ENCODE measurements around the gene RPS14. TPM values are rescaled to one million over a fixed set of nuclear protein-coding genes. Genes with fewer than 3 reads are reported as not detected.
A peak's percentile ranks its signal among the peaks of the same experiment; 100 is the strongest.

RPS14 gene
- total RNA-seq, 1 donor from 2014 or later, result 2,586 TPM

DNA sequence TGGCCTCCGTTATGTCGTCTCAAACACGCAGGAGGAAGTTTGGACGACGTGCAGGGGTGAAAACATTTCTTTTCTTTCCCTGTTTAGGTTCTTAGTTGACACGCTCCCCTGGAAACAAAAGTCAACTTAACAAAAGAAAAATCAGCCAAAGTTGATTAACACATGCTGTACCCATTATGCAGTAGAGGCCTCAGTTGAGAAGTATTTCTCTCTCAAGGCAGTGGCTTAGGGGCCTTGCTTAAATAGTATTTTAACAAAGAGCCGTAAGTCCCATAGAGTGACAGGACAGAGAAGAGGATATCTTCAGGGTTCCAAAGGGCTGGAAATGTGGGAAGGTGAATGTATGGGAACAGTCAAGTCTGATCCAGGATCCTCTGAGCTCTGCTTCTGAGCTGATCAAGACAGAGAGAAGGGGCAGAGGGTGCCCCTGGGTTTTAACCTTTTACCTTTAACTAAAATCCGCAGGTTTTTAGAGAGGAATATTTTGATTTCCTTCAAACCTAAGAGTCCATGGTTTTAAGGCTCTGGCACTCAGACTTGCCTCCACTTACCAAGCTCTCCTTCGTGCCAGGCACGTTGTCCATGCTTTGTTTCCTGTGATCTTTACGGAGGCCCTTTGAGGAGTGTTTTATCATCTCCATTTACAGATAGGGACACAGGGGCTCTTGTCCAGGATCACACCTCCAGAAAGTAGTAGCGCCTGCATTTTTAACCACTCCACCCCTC lies 36.2 kb downstream of the RPS14 start:
- H3K36me3 Mint-ChIP-seq, result no peaks in the 10 kb centered on the region
- peak overlapping the region; percentile 66 for H3K4me3 Mint-ChIP-seq
- DNase-seq (ENCODE audit: low spot score in 2 of 2, unreplicated experiment in 2 of 2), result no peak
- H3K27me3 Mint-ChIP-seq (ENCODE audit: low read depth), result no peaks in the 10 kb centered on the region
- H3K9me3 Mint-ChIP-seq, result no peaks in the 10 kb centered on the region
- H3K4me1 Mint-ChIP-seq, result peaks cover 21% of the 10 kb centered on the region
- TF ChIP-seq, protein P1, sequence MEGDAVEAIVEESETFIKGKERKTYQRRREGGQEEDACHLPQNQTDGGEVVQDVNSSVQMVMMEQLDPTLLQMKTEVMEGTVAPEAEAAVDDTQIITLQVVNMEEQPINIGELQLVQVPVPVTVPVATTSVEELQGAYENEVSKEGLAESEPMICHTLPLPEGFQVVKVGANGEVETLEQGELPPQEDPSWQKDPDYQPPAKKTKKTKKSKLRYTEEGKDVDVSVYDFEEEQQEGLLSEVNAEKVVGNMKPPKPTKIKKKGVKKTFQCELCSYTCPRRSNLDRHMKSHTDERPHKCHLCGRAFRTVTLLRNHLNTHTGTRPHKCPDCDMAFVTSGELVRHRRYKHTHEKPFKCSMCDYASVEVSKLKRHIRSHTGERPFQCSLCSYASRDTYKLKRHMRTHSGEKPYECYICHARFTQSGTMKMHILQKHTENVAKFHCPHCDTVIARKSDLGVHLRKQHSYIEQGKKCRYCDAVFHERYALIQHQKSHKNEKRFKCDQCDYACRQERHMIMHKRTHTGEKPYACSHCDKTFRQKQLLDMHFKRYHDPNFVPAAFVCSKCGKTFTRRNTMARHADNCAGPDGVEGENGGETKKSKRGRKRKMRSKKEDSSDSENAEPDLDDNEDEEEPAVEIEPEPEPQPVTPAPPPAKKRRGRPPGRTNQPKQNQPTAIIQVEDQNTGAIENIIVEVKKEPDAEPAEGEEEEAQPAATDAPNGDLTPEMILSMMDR (IDR thresholded peaks at IDR 0.05; ENCODE audit: unreplicated experiment), result no peak
- H3K27ac Mint-ChIP-seq, result peak overlapping the region; percentile 64

DNA sequence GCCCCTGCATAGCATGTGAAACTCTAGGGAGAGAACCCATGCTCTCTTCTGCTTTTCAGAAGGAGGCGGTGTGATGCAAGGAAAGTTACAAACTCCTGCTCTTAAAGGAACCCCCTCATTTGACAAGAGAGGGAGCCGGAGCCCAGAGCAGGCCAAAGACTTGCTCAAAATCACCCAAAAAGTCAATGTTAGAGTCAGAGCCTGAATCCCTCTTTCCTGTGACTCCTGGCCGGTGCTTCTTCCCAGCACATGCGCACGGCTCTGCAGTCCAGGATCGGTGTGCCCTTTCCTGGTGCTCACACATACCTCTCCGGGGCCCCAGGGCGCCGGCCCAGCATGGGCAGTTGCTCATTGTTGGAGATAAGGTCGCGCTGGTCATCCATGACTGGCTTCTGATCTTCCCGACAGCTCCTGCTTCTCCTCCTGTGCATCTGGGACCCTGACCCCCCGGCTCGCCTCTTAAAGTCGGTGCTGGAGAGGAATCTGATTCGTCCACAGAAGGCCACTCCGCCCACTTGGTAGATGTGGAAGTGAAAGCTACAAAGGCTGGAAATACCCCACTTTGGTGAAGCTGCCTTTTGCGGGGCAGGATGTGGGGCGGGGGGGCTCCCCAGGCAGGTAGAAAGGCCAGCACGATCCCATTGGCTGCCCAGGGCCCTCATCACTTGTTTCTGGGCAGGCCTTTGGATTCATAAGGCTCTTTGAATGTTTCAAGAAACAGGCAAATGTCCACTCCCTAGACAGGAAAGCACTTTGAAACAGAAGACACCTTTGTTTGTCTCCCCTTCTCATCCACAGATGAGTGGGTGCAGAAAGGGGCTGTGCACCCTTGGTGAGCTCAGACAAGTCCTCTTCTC lies 37.0 kb downstream of the RPS14 start, which contains the start of gene CD74:
TSS of gene CD74 (minus strand) at position 592 of the 857 bp plus-strand sequence. CDS start at position 431, 161 bp downstream.
- H3K9me3 Mint-ChIP-seq, result no peaks in the 10 kb centered on the region
- no peaks in the 10 kb centered on the region for H3K27me3 Mint-ChIP-seq (ENCODE audit: low read depth)
- TF ChIP-seq, protein P1 (IDR thresholded peaks at IDR 0.05; ENCODE audit: unreplicated experiment), result no peak
- H3K36me3 Mint-ChIP-seq, result no peaks in the 10 kb centered on the region
- peak within 1 kb of the TSS; percentile 83 for H3K27ac Mint-ChIP-seq
- peak; percentile 40 to 72 for DNase-seq (ENCODE audit: low spot score in 2 of 2, unreplicated experiment in 2 of 2)
- H3K4me3 Mint-ChIP-seq, result peak within 1 kb of the TSS; percentile 66
- peaks cover 21% of the 10 kb centered on the region for H3K4me1 Mint-ChIP-seq

GRCh38 chr5:150411245-150411979 lies 38.1 kb downstream of the RPS14 start:
- no peak for DNase-seq (ENCODE audit: low spot score in 2 of 2, unreplicated experiment in 2 of 2)
- no peak overlapping the region for H3K4me3 Mint-ChIP-seq
- H3K4me1 Mint-ChIP-seq, result peaks cover 21% of the 10 kb centered on the region
- TF ChIP-seq, protein P1 (IDR thresholded peaks at IDR 0.05; ENCODE audit: unreplicated experiment), result no peak
- H3K36me3 Mint-ChIP-seq, result no peaks in the 10 kb centered on the region
- H3K9me3 Mint-ChIP-seq, result no peaks in the 10 kb centered on the region
- H3K27ac Mint-ChIP-seq, result peak overlapping the region; percentile 89
- H3K27me3 Mint-ChIP-seq (ENCODE audit: low read depth), result no peaks in the 10 kb centered on the region

DNA sequence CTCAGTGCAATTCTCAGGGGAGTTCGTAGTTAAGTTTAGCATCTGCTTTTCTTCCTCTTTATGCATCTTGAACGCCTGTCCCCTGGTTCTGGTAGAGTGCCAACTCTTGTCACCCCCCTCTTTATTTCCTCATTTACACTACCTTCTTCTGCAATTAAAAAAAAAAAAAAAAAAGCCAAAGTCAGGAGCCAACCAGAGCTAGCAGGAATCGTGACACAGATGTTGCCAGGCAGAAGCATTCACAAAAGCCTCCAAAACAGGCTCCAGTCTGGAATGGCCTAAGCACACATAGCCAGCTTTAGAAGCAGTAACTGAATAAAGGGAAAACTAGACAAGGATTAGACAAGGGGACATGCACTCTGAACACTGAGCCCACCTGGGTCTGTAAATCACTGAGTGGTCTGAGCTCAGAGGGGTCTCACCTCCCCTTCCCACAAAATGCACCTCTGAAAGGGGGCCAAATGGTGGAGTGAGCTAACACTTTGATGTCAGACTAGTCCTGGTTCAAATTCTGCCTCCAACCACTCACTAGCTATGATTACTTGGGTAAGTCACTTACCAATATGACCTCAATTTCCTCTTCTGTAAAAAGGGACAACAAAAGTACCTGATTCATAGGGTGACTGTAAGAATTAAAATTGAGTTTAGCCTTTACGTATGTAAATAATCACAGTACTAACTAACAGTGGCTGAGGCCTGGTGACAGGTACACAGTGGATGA lies 38.9 kb downstream of the RPS14 start:
- TF ChIP-seq, protein P1 (IDR thresholded peaks at IDR 0.05; ENCODE audit: unreplicated experiment), result no peak
- H3K27ac Mint-ChIP-seq, result peak overlapping the region; percentile 89

More for the DNA sequence above, 38.9 kb downstream of the RPS14 start:
- no peaks in the 10 kb centered on the region for H3K36me3 Mint-ChIP-seq
- H3K4me1 Mint-ChIP-seq, result peaks cover 21% of the 10 kb centered on the region
- H3K9me3 Mint-ChIP-seq, result no peaks in the 10 kb centered on the region
- H3K4me3 Mint-ChIP-seq, result peak overlapping the region; percentile 14
- DNase-seq (ENCODE audit: low spot score in 2 of 2, unreplicated experiment in 2 of 2), result peak in 1 of 2 experiments; percentile 65
- H3K27me3 Mint-ChIP-seq (ENCODE audit: low read depth), result no peaks in the 10 kb centered on the region

Data from mesothelial cell of epicardium (in vitro differentiated cells).